GM18505 (cell line): ENCODE measurements around the gene WIZ.

Experiments
- ATAC-seq: cut with Tn5 transposase; IDR thresholded peaks from one replicate; pipeline ENCODE4 v1.9.1; 2021; ENCODE audit not compliant: unreplicated experiment
- POLR2A ChIP-seq: IDR thresholded peaks from 4 replicates; pipeline ENCODE4 v1.6.1; 2011; ENCODE audit warnings: borderline replicate concordance; ENCODE audit not compliant: insufficient read depth, insufficient read length; ENCODE audit errors: extremely low read depth

Gene WIZ

DNA sequence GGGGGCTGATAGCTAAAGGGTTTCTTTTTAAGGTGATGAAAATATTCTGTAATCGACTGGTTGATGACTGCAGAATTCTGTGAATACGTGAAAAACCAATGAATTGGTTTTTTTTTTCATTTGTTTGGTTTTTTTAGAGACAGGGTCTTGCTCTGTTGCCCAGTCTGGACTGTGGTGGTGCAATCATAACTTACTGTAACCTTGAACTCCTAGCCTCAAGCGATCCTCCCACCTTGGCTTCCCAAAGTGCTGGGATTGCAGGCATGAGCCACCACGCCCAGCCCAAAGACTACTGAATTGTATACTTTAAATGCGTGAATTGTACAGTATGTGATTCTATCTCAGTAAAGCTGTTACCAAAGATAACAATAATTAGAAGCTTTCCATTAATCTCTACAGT is 55.3 kb downstream of the WIZ start:
- no peak for TF ChIP-seq POLR2A
- ATAC-seq = no peak

DNA sequence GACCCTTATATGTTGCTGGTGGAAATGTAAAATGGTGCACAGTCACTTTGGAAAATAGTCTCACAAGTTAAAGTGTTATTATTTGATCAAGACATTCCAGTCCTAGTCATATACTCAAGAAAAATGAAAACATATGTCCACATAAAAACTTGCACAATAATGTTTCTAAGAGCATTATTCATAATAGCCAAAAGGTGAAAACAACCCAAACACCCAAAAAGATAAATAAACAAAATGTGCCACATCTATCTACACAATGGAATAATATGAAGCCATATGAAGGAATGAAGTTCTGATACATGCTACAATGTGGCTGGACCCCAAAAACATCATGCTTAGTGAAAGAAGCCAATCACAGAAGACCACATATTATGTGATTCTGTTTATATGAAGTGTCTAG is 55.8 kb downstream of the WIZ start:
- no peak for ATAC-seq
- TF ChIP-seq POLR2A = no peak

DNA sequence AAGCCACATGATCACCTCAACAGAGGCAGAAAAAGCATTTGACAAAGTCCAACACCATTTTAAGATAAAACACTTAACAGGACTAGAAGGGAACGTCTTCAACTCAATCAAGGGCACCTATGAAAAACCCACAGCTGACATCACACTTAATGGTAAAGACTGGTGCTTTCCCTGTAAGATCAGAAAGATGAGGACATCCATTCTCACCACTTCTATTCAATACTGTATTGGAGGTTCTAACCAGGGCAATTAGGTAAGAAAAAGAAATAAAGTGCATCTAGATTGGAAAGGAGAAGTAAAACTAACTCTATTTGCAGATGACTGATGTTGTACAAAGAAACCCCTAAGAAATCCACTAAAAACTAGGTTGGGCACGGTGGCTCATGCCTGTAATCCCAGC is 58.9 kb downstream of the WIZ start:
- no peak for TF ChIP-seq POLR2A
- ATAC-seq = no peak

DNA sequence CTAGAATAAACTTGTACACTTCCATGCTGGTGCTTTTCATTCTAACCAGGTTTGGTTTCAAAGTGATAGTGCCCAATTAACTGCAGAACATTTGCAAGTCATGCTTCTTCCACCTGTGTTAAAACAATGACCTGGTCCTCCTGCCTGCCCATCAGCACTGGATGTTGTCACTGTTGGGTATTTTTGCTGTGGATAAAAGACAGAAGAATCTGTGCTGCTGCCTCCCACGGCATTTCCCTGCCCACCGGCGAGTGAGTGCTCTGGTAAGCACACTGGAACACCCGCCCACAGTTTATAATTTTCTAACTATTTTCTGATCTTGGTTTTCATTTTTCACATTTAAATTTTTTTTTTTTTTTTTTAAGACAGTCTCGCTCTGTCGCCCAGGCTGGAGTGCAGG is 67.9 kb downstream of the WIZ start:
- ATAC-seq = no peak
- TF ChIP-seq POLR2A = no peak

DNA sequence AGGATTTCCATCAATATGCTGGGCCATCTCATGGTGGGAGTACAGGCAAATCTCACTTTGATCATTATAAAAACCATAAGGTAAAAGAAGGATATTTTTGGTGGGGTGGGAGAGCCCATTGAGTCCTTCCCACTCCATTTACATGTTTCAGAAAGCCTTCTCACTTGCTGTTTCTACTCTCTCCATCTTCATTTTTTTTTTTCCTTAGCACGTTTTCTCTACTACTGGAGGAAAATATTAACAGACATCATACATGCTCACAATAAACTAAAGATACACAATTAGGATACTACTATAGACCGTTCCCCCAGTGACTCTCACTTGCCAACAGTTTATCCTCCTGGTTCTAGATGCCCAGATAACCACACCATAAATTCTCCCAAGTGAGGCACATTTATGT is 68.3 kb downstream of the WIZ start:
- no peak for ATAC-seq
- no peak for TF ChIP-seq POLR2A

- TF ChIP-seq POLR2A = no peak
- peak; percentile 19 for ATAC-seq
These were observed 69.6 kb downstream of the WIZ start for GRCh38 chr19:15379999-15380647.

DNA sequence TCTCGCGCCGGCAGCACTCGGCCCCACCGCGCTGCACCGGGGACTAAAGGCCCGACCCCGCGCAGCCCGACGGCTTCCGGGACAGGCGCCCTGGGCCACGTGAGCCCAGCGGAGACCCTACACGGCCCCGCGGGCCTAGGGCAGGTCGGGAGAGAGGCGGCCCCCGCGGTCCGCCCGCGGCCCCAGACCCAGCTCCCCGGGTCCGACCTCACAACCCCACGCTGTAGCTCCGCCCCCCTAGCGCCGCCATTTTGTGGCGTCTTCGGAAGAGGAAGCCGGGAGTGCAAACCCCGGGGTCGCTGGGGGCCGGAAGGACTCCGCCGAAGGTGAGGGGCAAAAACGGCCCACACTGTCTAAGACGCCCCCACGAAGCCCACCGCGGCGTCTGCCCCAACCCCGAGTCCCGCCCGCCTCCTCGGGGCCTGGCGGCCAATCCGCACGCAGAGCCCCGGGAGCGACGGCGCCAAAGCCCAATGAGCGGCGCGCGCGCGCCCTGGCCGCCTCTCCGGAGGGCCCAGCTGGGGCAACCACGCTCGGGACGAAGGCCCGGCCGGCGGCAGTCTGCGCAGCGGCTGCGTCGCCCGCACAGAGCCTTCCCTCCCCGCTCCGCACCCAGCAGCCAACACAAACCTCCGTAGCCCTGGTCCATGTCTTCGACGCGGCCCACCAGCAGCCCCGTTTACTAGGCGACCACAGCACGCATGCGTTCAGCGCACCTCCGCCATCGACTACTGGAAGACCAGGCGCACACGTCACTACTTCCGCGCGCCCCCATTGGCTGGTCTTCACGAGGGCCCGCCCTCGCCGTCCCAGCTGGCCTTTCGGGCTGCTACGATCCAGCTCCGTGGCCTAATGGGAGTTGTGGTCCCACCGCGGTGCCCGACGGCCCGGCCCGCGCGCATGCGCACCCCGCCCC is 70.4 kb downstream of the WIZ start, which contains the start of gene AKAP8:
TSS of gene AKAP8 (minus strand) at position 705 of the 916 bp plus-strand sequence. CDS start at position 649, 56 bp downstream.
- ATAC-seq = peak; percentile 72
- peak; percentile 88 for TF ChIP-seq POLR2A

DNA sequence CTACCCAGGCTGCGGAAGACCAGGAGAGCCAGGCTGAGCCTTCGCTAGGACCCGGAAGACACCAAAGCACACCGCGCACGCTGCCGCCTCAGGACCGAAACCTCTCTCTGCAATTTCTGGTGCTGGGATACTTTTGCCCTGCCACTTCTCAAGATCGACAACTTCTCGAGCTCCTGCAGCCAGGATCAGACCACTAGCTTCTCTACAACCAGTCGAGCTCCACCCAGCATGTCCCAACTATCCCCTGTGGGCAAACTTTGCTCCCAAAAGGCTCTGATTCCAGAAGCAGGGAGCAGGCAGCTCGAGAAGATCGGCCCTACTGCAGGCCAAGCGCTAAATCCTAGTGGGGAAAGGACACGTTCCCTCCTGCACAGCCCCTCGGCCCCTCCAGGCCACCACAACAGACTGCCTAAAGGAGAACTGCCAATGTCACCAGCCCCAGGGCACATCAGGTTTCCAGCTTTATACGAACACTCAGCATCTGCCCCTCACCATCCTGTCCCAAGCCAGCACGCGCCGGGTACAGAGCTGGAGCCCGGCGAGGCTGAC is 71.1 kb downstream of the WIZ start:
- no peak for TF ChIP-seq POLR2A
- ATAC-seq = no peak

DNA sequence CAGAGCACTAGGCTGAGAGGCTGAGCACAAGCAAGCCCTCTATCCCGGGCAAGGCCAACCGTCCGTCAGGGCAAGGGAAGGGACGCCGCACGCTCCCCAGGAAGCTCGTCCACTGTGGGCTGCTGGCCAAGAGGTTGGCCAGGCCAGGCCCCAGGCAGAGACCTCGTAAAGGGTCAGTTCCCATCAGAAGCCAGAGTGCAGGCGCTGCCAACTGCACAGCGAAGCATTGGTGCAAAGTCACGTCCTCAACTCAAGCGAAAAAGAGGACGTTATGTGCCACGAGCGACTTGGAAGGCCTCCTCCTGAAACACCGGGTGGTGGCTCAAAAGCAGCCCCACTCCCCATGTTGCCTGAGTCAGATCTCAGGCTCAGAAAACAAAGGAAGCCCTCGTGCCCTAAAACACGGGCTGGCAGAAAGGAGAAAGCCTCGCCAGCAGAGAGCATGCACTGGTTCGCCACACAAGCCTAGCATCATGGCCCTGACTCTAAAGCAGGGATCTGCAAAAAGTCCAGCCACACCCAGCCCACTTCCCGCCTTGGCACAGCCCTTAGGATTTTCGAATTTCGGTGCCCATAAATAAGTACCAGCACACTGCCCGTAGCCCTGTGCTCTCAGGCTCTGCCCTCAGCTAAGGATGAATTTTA is 74.8 kb downstream of the WIZ start:
- no peak for ATAC-seq
- no peak for TF ChIP-seq POLR2A

DNA sequence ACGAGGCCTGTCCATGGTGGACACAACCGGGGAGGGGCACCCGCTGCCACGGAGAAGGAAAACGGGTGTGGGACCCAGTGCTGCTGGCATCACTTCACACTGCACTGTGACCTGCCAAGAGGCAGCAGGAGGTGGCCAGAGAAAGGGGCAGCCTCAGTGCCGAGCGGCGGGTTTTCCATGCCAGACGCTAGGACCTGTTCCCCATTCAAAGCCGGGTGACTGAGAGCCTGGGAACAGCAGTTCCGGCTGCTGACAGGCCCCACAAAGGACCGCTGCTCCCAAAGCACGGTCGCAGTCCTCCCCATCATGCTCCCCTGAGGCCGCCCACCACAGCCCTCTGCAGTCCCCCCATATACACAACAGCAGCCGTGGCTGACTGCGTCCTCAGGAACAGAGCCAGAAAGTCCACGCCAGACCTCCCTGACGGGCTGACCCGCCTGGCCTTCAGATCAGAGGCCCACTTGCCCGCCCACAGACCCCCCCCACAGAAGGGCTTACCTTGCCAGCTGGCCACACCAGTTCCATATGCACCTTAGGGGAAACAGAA is 75.6 kb downstream of the WIZ start:
- no peak for TF ChIP-seq POLR2A
- no peak for ATAC-seq

DNA sequence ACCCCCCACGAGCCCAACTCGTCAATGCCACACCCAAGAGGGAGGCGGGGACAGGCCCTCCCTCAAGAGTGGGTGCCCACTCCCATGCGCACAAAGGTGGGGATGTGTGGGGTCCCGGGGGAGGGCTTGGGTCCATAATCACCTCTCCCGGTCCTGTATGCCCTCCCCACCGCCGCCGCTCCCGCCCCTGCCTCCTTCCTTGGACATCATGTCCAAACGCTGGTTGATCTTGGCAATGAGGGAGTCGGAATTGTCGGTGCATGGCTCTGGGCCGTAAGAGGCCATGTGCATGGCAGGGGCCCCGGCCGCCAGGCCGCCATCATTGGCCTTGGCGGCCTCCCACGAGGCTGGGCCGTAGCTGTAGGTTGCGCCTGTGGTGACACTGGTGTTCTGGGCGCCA is 76.1 kb downstream of the WIZ start:
- TF ChIP-seq POLR2A = no peak
- ATAC-seq = no peak

DNA sequence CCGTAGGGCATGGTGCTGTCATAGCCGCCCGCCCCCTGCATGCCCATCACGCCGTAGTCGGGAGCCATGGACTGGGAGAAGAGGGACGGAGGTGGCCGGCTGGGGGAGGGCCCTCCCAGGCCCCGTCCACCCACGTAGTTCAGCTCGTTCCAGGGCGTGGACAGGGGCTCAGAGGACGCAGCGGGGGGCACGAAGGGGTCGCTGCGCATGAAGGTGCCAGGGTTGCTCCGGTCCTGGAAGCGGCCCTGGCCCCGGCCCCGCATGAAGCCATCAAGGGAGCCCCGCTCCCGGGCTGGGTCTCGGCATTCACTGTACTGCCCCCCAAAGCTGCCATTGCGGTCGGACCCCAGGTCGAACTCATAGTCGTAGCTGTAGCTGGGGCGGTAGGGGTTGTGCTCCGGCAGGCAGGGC is 76.9 kb downstream of the WIZ start:
- TF ChIP-seq POLR2A = no peak
- ATAC-seq = no peak

- ATAC-seq = no peak
- no peak for TF ChIP-seq POLR2A
These were observed 77.3 kb downstream of the WIZ start for GRCh38 chr19:15372470-15372869.

GRCh38 chr19:15371786-15372380 is 77.9 kb downstream of the WIZ start:
- no peak for TF ChIP-seq POLR2A
- ATAC-seq = no peak

- TF ChIP-seq POLR2A = no peak
- no peak for ATAC-seq
These were observed 78.6 kb downstream of the WIZ start for GRCh38 chr19:15371119-15371518.
